ENCODE data around the gene YTHDC1.
A peak's percentile ranks its signal among the peaks of the same experiment; 100 is the strongest.

Gene YTHDC1

DNA sequence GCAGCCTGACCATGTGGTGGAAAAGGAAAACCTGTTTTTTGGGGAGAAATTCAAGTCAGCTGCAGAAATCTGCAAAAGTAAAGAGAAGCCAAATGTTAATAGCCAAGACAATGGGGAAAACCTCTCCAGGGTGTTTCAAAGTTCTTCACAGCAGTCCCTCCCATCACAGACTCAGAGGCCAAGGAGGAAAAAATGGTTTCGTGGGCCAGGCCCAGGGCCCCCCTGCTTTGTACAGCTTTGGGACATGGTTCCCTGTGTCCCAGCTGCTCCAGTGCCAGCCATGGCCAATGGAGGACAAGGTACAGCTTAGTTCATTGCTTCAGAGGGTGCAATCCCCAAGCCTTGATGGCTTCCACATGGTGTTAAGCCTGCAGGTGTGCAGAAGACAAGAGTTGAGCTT lies 15.2 kb upstream of the YTHDC1 start:
- Histone ChIP-seq H3K4me3 (IDR thresholded peaks at IDR 0.05; ENCODE audit: insufficient read depth, low read depth, low read length) (no peak overlapping the region), H3K36me3 (ENCODE audit: insufficient read depth) (no peaks in the 10 kb centered on the region), H2AFZ (ENCODE audit: low read depth) (no peak overlapping the region), H3K79me2 (ENCODE audit: insufficient read depth, low read depth) (no peaks in the 10 kb centered on the region), H3K27ac (no peak overlapping the region), H3K9ac (no peak overlapping the region), H3K4me1 (ENCODE audit: low read depth, poor library complexity, severe bottlenecking) (no peaks in the 10 kb centered on the region), H4K20me1 (ENCODE audit: insufficient read depth) (no peaks in the 10 kb centered on the region), H3K4me2 (no peak overlapping the region), H3K27me3 (ENCODE audit: insufficient read depth, low read depth) (no peaks in the 10 kb centered on the region)
- no peak for TF ChIP-seq CTCF (conservative IDR thresholded peaks at IDR 0.05; ENCODE audit: low read depth, low read length)

DNA sequence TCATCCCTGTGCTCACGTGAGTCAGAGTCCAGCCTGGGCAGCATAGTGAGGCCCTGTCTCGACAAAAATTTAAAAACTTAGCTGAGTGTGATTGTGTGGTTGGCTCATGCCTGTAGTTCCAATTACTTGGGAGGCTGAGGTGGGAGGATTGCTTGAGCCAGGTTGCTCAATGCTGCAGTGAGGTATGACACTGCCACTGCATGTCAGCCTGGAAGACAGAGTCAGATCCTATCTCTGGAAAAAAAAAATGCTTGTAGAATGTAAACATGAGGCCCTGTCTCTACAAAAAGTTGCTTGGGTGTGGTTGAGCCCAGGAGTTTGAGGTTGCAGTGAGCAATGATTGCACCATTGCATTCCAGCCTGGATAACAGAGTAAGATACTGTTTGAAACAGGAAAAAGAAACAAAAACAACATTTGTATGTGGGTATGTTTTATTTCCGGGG lies 11.3 kb upstream of the YTHDC1 start:
- Histone ChIP-seq H3K9ac (no peak overlapping the region), H3K4me2 (no peak overlapping the region), H3K27me3 (ENCODE audit: insufficient read depth, low read depth) (no peaks in the 10 kb centered on the region), H3K79me2 (ENCODE audit: insufficient read depth, low read depth) (no peaks in the 10 kb centered on the region), H3K4me1 (ENCODE audit: low read depth, poor library complexity, severe bottlenecking) (peaks cover 8% of the 10 kb centered on the region), H2AFZ (ENCODE audit: low read depth) (no peak overlapping the region), H3K4me3 (IDR thresholded peaks at IDR 0.05; ENCODE audit: insufficient read depth, low read depth, low read length) (no peak overlapping the region), H3K27ac (no peak overlapping the region), H4K20me1 (ENCODE audit: insufficient read depth) (no peaks in the 10 kb centered on the region), H3K36me3 (ENCODE audit: insufficient read depth) (no peaks in the 10 kb centered on the region)
- no peak for TF ChIP-seq CTCF (conservative IDR thresholded peaks at IDR 0.05; ENCODE audit: low read depth, low read length)

- Histone ChIP-seq H3K36me3 (ENCODE audit: insufficient read depth) (no peaks in the 10 kb centered on the region), H3K4me2 (no peak overlapping the region), H3K4me1 (ENCODE audit: low read depth, poor library complexity, severe bottlenecking) (peaks cover 8% of the 10 kb centered on the region), H4K20me1 (ENCODE audit: insufficient read depth) (no peaks in the 10 kb centered on the region), H2AFZ (ENCODE audit: low read depth) (peak overlapping the region; percentile 75; the same call in 1 of the 2 replicates), H3K4me3 (IDR thresholded peaks at IDR 0.05; ENCODE audit: insufficient read depth, low read depth, low read length) (no peak overlapping the region), H3K27me3 (ENCODE audit: insufficient read depth, low read depth) (no peaks in the 10 kb centered on the region), H3K79me2 (ENCODE audit: insufficient read depth, low read depth) (no peaks in the 10 kb centered on the region), H3K27ac (no peak overlapping the region), H3K9ac (no peak overlapping the region)
- TF ChIP-seq CTCF (conservative IDR thresholded peaks at IDR 0.05; ENCODE audit: low read depth, low read length): no peak
Observed at GRCh38 chr4:68360231-68360968, 10.5 kb upstream of the YTHDC1 start.

DNA sequence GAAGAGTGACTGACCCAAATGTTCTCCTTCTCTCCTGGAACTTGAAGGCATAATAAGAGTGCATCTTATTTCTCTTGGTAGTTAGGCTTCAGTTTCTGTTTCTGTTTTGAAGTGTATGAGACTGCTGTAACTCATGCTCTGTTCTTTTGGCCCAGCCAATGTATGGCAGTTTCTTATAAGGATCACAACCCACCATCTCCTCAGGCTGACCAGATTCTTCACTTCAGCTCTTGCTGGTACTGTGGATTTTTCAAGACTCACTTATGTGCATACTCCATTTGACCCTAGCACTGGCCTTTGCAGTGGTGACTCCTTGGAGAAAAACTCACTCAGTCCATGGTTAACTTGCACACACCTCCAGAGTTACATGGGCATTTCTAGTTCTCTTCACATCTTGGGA lies 9.6 kb upstream of the YTHDC1 start:
- Histone ChIP-seq H3K36me3 (ENCODE audit: insufficient read depth) (no peaks in the 10 kb centered on the region), H3K9ac (no peak overlapping the region; the same call in 1 of the 2 replicates), H3K4me2 (peak overlapping the region; percentile 54), H3K27ac (peak overlapping the region; percentile 30; the same call in 1 of the 2 replicates), H3K4me3 (IDR thresholded peaks at IDR 0.05; ENCODE audit: insufficient read depth, low read depth, low read length) (no peak overlapping the region), H3K4me1 (ENCODE audit: low read depth, poor library complexity, severe bottlenecking) (peaks cover 8% of the 10 kb centered on the region), H3K27me3 (ENCODE audit: insufficient read depth, low read depth) (no peaks in the 10 kb centered on the region), H2AFZ (ENCODE audit: low read depth) (peak overlapping the region; percentile 75), H4K20me1 (ENCODE audit: insufficient read depth) (no peaks in the 10 kb centered on the region), H3K79me2 (ENCODE audit: insufficient read depth, low read depth) (no peaks in the 10 kb centered on the region)
- TF ChIP-seq CTCF (conservative IDR thresholded peaks at IDR 0.05; ENCODE audit: low read depth, low read length): no peak

All from KMS-11 (cell line).